Activated CD4-positive, alpha-beta T cell treated with anti-CD3 and anti-CD28 coated beads, Interleukin-2, amount 10 ng/mL, durations not matched to agents 24 days and 14 days (primary cell): ENCODE measurements around the gene IMPG1. TPM values are rescaled to one million over a fixed set of nuclear protein-coding genes. Genes with fewer than 3 reads are reported as not detected.

Experiments
- DNase-seq: peaks from one replicate; pipeline ENCODE4 v3.0.0; 2022
- H3K27ac Mint-ChIP-seq: one replicate; pipeline ENCODE4 v1.8.0; 2022; ENCODE audit warnings: mild to moderate bottlenecking, mixed read lengths
- H3K27me3 Mint-ChIP-seq: one replicate; pipeline ENCODE4 v1.8.0; 2022; ENCODE audit warnings: mixed read lengths
- H3K36me3 Mint-ChIP-seq: one replicate; pipeline ENCODE4 v1.8.0; 2022; ENCODE audit warnings: low read depth, mild to moderate bottlenecking, mixed read lengths
- H3K4me1 Mint-ChIP-seq: one replicate; pipeline ENCODE4 v1.8.0; 2021; ENCODE audit warnings: mixed read lengths
- H3K4me3 Mint-ChIP-seq: one replicate; pipeline ENCODE4 v1.8.0; 2022; ENCODE audit warnings: mild to moderate bottlenecking, moderate library complexity, mixed read lengths
- H3K9me3 Mint-ChIP-seq: one replicate; pipeline ENCODE4 v1.8.0; 2021; ENCODE audit warnings: mixed read lengths
- intact Hi-C: fragments of 100-400 bp; cut with micrococcal nuclease; formaldehyde crosslinking; loops from one replicate; pipeline ENCODE4 v1.15.1; 2023
- total RNA-seq: library from RNA; stranded (reverse); gene quantifications from 2 replicates; pipeline ENCODE4 v1.2.3, GENCODE V29; 2022

IMPG1 gene, protein sequence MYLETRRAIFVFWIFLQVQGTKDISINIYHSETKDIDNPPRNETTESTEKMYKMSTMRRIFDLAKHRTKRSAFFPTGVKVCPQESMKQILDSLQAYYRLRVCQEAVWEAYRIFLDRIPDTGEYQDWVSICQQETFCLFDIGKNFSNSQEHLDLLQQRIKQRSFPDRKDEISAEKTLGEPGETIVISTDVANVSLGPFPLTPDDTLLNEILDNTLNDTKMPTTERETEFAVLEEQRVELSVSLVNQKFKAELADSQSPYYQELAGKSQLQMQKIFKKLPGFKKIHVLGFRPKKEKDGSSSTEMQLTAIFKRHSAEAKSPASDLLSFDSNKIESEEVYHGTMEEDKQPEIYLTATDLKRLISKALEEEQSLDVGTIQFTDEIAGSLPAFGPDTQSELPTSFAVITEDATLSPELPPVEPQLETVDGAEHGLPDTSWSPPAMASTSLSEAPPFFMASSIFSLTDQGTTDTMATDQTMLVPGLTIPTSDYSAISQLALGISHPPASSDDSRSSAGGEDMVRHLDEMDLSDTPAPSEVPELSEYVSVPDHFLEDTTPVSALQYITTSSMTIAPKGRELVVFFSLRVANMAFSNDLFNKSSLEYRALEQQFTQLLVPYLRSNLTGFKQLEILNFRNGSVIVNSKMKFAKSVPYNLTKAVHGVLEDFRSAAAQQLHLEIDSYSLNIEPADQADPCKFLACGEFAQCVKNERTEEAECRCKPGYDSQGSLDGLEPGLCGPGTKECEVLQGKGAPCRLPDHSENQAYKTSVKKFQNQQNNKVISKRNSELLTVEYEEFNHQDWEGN
- not detected in 2 replicates for total RNA-seq

DNA sequence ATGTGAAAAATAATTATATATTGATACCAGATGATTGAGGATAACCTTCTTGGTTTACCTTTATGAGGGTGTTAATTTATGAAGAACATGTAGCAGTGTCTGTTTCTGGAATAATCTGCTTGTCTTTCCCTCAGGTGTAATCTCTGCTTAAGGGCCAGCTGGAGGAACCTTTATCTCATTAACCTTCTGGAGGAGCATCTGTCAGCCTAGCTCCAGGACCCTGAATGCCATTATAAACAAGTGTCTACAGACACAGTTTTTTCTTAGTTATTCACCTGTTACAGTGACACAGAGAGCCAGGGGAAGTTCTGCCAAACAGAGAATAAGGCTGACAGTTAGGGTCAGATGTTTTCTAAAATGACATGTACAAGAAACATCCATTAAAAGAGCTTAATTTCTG, at the start of gene IMPG1:
Gene IMPG1 (minus strand): TSS at position 101 of the 400 bp plus-strand sequence. CDS start 174 bp downstream, outside the sequence.
- Mint-ChIP-seq H3K9me3 (no peaks in the 10 kb centered on the region), H3K27me3 (no peaks in the 10 kb centered on the region), H3K4me1 (no peaks in the 10 kb centered on the region), H3K27ac (no peak within 1 kb of the TSS), H3K4me3 (no peak within 1 kb of the TSS), H3K36me3 (no peaks in the 10 kb centered on the region)
- DNase-seq = no peak
- intact Hi-C loops = no loop called here

DNA sequence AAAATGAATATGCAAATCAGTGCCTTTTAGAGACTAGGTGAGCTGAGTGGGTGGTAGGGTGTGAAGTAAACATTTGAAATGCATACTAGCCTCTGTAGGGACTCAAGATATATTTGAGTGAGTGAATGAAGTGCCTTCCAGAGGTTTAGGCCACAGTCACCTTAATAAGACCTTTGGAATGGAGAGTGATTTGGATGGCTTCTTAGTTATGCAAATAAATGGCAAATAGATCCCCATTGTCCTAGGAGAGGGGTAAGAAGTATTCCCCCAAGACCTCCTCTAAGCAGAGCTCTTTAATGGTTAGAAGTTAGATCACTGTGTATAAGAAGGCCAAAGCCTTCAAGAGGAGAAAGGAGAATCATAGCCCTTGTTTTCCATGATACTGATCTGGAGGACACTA, 47.8 kb upstream of the IMPG1 start:
- Mint-ChIP-seq H3K4me1 (no peaks in the 10 kb centered on the region), H3K36me3 (no peaks in the 10 kb centered on the region), H3K4me3 (no peak overlapping the region), H3K27me3 (no peaks in the 10 kb centered on the region), H3K27ac (no peak overlapping the region), H3K9me3 (no peaks in the 10 kb centered on the region)
- intact Hi-C loops = no loop called here
- DNase-seq = no peak

DNA sequence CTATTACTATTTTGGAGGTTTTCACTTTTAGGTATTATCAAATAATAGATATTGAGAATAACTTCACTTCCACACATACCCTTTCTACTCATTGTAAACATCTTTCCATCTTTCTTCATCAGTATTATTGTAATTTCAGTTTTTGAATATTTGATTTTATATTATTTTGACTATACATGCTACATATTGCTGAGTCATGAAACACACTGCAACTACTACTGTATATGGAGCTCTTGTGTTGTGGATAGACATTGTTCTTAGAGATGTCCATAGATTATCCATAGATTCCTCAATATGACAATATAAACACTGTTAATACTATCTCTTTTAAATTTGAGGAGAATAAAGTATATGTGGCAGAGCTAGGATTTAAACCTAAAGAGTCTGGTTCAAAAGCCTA, 819 bp upstream of the IMPG1 start:
- H3K36me3 Mint-ChIP-seq = no peaks in the 10 kb centered on the region
- H3K9me3 Mint-ChIP-seq = no peaks in the 10 kb centered on the region
- DNase-seq = no peak
- intact Hi-C loops = no loop called here
- H3K4me1 Mint-ChIP-seq = no peaks in the 10 kb centered on the region
- H3K27me3 Mint-ChIP-seq = no peaks in the 10 kb centered on the region
- no peak overlapping the region for H3K4me3 Mint-ChIP-seq
- no peak overlapping the region for H3K27ac Mint-ChIP-seq

DNA sequence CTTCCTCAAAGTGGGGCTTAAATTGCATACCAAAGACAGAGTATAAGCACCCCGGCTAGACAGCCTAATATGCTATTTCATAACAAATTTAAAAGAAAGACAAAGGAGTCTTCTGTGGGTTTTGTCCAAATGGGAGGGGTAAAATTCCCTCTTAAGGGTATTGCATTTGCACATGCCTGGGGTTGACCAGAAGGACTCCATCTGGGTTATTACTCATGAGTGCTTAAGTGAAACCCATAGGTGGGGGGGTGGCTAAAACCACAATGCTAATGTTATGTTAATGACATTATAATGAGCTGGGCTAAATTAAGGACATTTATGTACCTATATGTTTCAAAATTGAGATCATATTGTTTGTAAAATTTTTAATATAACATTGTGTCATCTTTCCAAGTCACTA, 15.0 kb downstream of the IMPG1 start:
- Mint-ChIP-seq H3K27me3 (no peaks in the 10 kb centered on the region), H3K4me1 (no peaks in the 10 kb centered on the region), H3K27ac (no peak overlapping the region), H3K36me3 (no peaks in the 10 kb centered on the region), H3K4me3 (no peak overlapping the region), H3K9me3 (peaks cover 3% of the 10 kb centered on the region)
- no peak for DNase-seq
- intact Hi-C loops = no loop called here

DNA sequence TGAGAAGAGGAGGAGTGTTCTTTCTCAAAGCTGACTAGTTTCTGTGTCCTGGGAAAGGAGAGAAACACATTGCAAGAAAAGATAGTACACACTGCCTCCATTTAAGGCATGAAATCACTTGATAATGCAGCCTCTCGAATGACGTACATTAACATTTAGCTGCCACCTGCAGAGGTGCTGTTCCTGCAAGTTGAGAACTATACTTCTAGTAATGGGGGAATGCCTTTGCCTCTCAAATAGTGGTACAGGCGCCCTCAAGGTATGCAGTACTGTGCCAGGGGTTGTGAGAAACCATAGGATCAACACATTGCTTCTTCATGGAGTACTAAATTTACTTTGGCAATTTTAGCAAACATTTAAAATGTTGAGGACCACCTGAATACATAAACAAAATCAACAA, 20.1 kb downstream of the IMPG1 start:
- Mint-ChIP-seq H3K4me3 (no peak overlapping the region), H3K27ac (no peak overlapping the region), H3K27me3 (no peaks in the 10 kb centered on the region), H3K4me1 (no peaks in the 10 kb centered on the region), H3K36me3 (no peaks in the 10 kb centered on the region), H3K9me3 (peaks cover 7% of the 10 kb centered on the region)
- no peak for DNase-seq
- intact Hi-C loops = no loop called here

DNA sequence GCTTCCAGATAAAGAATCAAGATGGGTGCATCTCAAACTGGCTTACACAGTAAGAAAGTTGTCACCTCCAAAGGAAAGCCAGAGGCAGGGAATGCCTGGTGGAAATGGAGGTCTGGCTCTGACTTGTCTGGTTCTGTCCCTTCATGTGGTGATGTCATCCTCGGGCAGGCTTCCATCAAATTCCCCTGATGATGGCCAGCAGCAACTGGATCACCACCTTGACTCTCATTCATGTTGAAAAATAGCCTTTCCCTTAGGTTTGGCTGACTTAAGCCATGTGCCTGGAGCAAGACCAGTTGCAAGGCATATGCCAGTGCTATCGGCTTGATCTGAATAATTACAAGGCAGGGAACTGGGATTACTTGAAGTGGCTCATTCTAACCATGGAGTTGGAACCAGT, 28.8 kb downstream of the IMPG1 start:
- no peaks in the 10 kb centered on the region for H3K27me3 Mint-ChIP-seq
- H3K4me1 Mint-ChIP-seq = no peaks in the 10 kb centered on the region
- H3K4me3 Mint-ChIP-seq = no peak overlapping the region
- H3K36me3 Mint-ChIP-seq = no peaks in the 10 kb centered on the region
- no peak overlapping the region for H3K27ac Mint-ChIP-seq
- H3K9me3 Mint-ChIP-seq = no peaks in the 10 kb centered on the region
- intact Hi-C loops = no loop called here
- DNase-seq = no peak

DNA sequence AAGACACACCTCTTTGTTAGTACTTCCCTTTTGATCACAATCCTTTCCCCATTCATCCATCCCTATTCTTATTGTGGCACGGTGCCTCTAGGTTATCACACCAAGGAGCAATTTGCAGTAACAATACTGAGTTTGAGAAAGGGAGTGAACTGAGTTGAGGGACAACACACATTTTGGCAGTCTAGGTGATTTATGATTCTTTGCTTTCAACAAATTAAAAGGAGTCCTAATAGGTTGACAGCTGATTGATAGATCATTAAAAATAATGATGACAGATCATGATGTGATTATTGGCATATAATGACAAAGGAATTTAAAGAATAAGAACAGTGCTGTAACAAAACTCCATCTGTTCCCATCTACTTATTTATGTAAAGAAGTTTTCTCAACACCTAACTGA, 36.7 kb downstream of the IMPG1 start:
- peaks cover 3% of the 10 kb centered on the region for H3K9me3 Mint-ChIP-seq
- H3K27ac Mint-ChIP-seq = no peak overlapping the region
- H3K36me3 Mint-ChIP-seq = no peaks in the 10 kb centered on the region
- H3K4me3 Mint-ChIP-seq = no peak overlapping the region
- H3K4me1 Mint-ChIP-seq = no peaks in the 10 kb centered on the region
- DNase-seq = no peak
- no peaks in the 10 kb centered on the region for H3K27me3 Mint-ChIP-seq
- intact Hi-C loops = no loop called here

DNA sequence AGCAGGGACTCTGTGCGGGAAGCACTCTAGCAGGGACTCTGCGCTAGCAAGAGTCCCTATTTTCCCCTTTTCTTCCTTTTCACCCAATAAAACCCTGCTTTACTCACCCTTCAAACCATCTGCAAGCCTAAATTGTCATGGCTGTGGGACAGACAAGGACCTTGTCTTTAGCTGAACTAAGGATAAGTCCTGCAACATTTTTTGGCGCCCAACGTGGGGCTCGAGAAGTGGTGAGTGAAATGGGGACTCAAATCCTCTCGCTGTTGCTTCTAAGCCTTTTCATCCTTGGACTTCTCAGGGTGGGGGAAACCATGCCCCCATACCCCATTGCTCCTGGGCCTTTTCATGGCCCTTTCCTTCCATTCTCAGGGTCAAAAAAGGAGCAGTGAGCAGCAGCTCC, 46.4 kb downstream of the IMPG1 start:
- Mint-ChIP-seq H3K4me3 (no peak overlapping the region), H3K27me3 (no peaks in the 10 kb centered on the region), H3K4me1 (no peaks in the 10 kb centered on the region), H3K27ac (no peak overlapping the region), H3K36me3 (no peaks in the 10 kb centered on the region), H3K9me3 (peaks cover 10% of the 10 kb centered on the region)
- intact Hi-C loops = no loop called here
- DNase-seq = no peak

DNA sequence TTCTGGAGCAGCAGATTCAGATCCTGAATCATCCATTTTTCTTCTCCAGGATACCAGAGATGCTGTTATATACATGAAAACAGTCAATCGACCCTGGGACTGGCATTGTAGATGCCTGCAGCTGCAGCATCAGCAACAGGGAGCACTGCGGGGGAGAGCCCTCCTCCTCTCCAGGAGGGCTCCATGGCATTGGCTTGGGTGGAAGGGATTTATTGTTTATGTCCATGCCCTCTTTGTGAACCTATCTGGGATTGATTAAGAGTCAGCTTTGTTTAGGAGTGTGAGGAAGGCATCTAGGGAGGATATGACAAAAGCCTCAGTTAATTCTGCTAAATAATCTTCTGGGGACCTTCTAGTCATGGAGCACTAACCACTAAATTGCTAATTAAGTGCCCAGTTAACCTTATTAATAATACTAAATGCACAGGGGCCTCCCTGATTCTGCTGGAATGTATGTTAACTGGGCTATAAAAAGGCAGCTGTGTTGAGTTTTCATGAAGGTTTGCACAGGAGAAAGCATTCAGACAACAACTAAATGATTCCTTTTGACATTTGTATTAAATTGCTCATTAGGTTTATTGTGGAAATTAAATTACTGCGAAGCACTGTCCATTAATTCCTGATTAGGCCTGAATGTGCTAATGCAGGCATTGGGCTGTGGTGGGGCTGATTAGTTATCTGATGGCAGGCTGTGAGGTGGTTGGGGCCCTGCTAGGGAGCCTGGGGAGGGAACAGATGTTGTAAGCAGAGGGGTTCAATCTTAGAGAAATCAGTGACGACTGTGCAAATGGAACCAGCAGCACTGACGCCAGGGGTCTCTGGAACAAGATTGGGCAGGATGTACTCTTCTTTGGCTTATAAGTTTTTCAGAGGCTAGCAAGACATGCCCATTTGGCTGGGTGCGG, 57.6 kb downstream of the IMPG1 start:
- H3K27ac Mint-ChIP-seq = no peak overlapping the region

DNA sequence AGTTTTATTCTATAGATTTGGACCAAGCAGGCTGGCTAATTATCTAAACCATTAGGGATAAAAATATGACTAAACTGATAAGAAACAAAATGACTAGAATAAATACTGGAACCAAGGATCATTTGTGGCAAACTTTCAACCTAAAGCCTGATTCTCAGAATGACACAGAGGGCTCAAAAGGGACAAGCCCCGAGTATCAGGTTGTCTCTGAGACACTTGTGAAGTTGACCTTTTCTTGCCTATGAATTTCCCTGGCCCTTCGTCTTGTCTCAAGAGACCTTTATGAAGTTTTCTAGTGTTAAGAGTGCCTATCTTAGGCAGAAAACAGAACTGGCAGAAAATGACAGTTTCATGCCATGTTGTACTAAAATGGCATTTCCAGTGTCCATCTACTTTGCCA, 68.3 kb downstream of the IMPG1 start:
- no peak overlapping the region for H3K4me3 Mint-ChIP-seq
- DNase-seq = no peak
- H3K36me3 Mint-ChIP-seq = no peaks in the 10 kb centered on the region
- no peaks in the 10 kb centered on the region for H3K9me3 Mint-ChIP-seq
- H3K27ac Mint-ChIP-seq = no peak overlapping the region
- intact Hi-C loops = no loop called here
- H3K4me1 Mint-ChIP-seq = no peaks in the 10 kb centered on the region
- no peaks in the 10 kb centered on the region for H3K27me3 Mint-ChIP-seq

More for the DNA sequence above, 57.6 kb downstream of the IMPG1 start:
- H3K4me3 Mint-ChIP-seq = no peak overlapping the region
- DNase-seq = no peak
- no peaks in the 10 kb centered on the region for H3K4me1 Mint-ChIP-seq
- peaks cover 12% of the 10 kb centered on the region for H3K9me3 Mint-ChIP-seq
- no peaks in the 10 kb centered on the region for H3K27me3 Mint-ChIP-seq
- H3K36me3 Mint-ChIP-seq = no peaks in the 10 kb centered on the region
- intact Hi-C loops = no loop called here

DNA sequence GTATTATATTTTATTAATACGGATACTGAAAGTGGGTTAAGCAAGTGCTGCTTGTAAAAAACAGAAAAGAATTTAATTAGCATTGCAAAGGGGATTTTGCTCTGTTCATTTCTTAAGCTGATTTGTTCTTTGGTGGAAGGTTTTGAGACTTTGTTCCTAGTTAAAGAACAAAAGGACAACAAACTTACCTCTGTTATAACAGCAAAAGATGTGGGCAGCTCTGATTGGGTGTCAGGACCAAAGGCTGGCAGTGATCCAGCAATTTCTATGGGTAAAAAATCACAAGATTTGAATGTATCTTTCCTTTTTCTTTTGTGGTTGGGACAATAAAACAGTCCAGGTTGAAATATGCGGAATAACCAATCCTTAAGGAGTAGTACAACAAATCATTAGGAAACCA, 68.8 kb downstream of the IMPG1 start:
- Mint-ChIP-seq H3K27me3 (no peaks in the 10 kb centered on the region), H3K27ac (no peak overlapping the region), H3K9me3 (no peaks in the 10 kb centered on the region), H3K4me3 (no peak overlapping the region), H3K36me3 (no peaks in the 10 kb centered on the region), H3K4me1 (no peaks in the 10 kb centered on the region)
- no peak for DNase-seq
- intact Hi-C loops = no loop called here

DNA sequence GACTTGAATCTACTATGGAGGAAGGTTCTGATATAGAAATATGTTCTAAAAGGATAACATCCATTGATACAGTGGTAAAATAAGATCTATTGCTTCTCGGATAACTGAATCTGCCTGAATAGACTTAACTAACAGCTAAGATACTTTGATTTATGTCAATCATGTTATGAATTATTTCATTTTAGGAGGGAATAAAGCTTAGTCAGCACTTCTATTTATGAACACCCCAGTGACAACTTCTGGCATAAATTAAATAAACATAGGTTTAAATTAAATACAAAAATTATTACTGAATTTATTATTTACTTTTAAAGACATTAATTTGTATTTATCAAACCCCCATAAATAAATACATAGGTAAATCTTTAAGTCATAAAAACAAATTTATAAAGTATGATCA, 69.3 kb downstream of the IMPG1 start:
- Mint-ChIP-seq H3K36me3 (no peaks in the 10 kb centered on the region), H3K27ac (no peak overlapping the region), H3K4me1 (no peaks in the 10 kb centered on the region), H3K27me3 (no peaks in the 10 kb centered on the region), H3K4me3 (no peak overlapping the region), H3K9me3 (no peaks in the 10 kb centered on the region)
- intact Hi-C loops = no loop called here
- no peak for DNase-seq

DNA sequence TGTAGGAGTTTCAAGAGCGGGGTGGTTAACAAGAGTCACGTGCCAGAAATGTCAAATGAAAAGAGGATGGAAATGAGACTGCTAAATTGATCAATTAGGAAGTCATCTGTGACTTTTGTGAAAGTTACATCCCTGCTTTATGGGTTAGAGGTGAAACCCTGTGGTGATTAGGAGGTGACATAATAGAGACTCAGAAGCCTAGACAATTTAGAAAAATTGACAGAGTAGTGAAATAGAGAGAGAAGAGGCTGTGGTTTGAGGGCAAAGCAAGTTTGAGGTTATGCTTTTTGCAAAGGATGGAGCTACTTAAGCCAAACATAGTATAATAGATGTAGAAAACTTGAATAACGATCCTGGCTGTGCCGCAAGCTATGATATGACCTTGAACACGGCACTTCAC, 71.8 kb downstream of the IMPG1 start:
- no peak for DNase-seq
- Mint-ChIP-seq H3K9me3 (no peaks in the 10 kb centered on the region), H3K36me3 (no peaks in the 10 kb centered on the region), H3K4me3 (no peak overlapping the region), H3K27me3 (no peaks in the 10 kb centered on the region), H3K4me1 (no peaks in the 10 kb centered on the region), H3K27ac (no peak overlapping the region)
- intact Hi-C loops = no loop called here

DNA sequence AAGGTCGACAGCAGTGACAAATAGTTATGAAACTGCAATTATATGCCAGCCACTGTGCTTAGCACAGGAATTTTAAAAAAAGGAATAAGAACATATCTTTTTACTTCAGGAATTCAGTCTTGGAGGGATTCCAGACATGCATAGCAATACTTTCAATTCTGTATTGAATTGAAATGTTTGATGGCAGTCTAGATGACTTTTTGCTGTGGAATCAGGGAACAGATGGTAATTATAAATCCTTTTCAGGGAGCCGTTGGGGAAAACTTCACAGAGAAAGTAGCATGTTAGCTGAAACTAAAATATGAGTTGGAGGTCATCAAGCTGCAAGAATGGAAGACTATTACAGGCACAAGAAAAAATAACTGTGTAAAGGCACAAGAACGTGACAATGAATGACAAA, 74.8 kb downstream of the IMPG1 start:
- H3K27ac Mint-ChIP-seq = no peak overlapping the region
- H3K9me3 Mint-ChIP-seq = no peaks in the 10 kb centered on the region
- H3K4me1 Mint-ChIP-seq = no peaks in the 10 kb centered on the region
- DNase-seq = no peak
- no peaks in the 10 kb centered on the region for H3K36me3 Mint-ChIP-seq
- H3K4me3 Mint-ChIP-seq = no peak overlapping the region
- intact Hi-C loops = no loop called here
- no peaks in the 10 kb centered on the region for H3K27me3 Mint-ChIP-seq
